Mesendoderm (in vitro differentiated cells): ENCODE data around the gene ACACB.

Experiments used
- DNase-seq: peaks from one replicate; pipeline ENCODE4 v3.0.0; 2013
- H2AK5ac ChIP-seq: 2 replicates; pipeline ENCODE4 v1.6.1; 2013; ENCODE audit warnings: low read length, inconsistent platforms
- H2BK120ac ChIP-seq: 2 replicates; pipeline ENCODE4 v1.6.1; 2013; ENCODE audit warnings: low read depth, mild to moderate bottlenecking, low read length, moderate library complexity, mixed read lengths
- H2BK15ac ChIP-seq: replicated peaks from 2 replicates; pipeline ENCODE4 v1.6.1; 2013; ENCODE audit warnings: low read depth, mild to moderate bottlenecking, moderate library complexity
- H2BK5ac ChIP-seq: 2 replicates; pipeline ENCODE4 v1.6.1; 2013; ENCODE audit warnings: low read length, inconsistent platforms
- H3K18ac ChIP-seq: 2 replicates; pipeline ENCODE4 v1.6.1; 2013; ENCODE audit warnings: mild to moderate bottlenecking, low read length, mixed read lengths
- H3K23ac ChIP-seq: one replicate; pipeline ENCODE4 v1.6.1; 2013; ENCODE audit warnings: low read length
- H3K27ac ChIP-seq: 2 replicates; pipeline ENCODE4 v1.5.1; 2013; ENCODE audit warnings: low read depth, mild to moderate bottlenecking, inconsistent platforms, low read length, moderate library complexity
- H3K27me3 ChIP-seq: 2 replicates; pipeline ENCODE4 v1.6.1; 2013; ENCODE audit warnings: low read length, control low read depth, mild to moderate bottlenecking, inconsistent platforms; ENCODE audit not compliant: insufficient read depth, poor library complexity
- H3K36me3 ChIP-seq: 2 replicates; pipeline ENCODE4 v1.6.1; 2013; ENCODE audit warnings: low read length, inconsistent platforms; ENCODE audit not compliant: control insufficient read depth, insufficient read depth
- H3K4ac ChIP-seq: one replicate; pipeline ENCODE4 v1.6.1; 2013; ENCODE audit warnings: low read depth, mild to moderate bottlenecking, low read length, moderate library complexity
- H3K4me1 ChIP-seq: 2 replicates; pipeline ENCODE4 v1.6.1; 2013; ENCODE audit warnings: low read depth, low read length, inconsistent platforms; ENCODE audit not compliant: control insufficient read depth
- H3K4me2 ChIP-seq: 2 replicates; pipeline ENCODE4 v1.6.1; 2013; ENCODE audit warnings: low read length
- H3K4me3 ChIP-seq: 2 replicates; pipeline ENCODE4 v1.5.1; 2013; ENCODE audit warnings: mild to moderate bottlenecking, low read length
- H3K56ac ChIP-seq: one replicate; pipeline ENCODE4 v1.6.1; 2013; ENCODE audit warnings: low read length
- H3K79me1 ChIP-seq: 2 replicates; pipeline ENCODE4 v1.6.1; 2013; ENCODE audit warnings: low read length, inconsistent platforms
- H3K79me2 ChIP-seq: 2 replicates; pipeline ENCODE4 v1.6.1; 2013; ENCODE audit warnings: mild to moderate bottlenecking, low read length; ENCODE audit not compliant: control insufficient read depth, insufficient read depth
- H3K9ac ChIP-seq: 2 replicates; pipeline ENCODE4 v1.6.1; 2013; ENCODE audit warnings: low read length, inconsistent platforms
- H4K5ac ChIP-seq: one replicate; pipeline ENCODE4 v1.6.1; 2013; ENCODE audit warnings: low read length
- H4K8ac ChIP-seq: one replicate; pipeline ENCODE4 v1.6.1; 2013; ENCODE audit warnings: low read depth, mild to moderate bottlenecking, control low read depth, low read length, moderate library complexity
- WGBS: extraction: QIAGEN DNeasy Blood & Tissue Kit; methylation state at CpG from one replicate; pipeline ENCODE4 v1.1.7; 2013; ENCODE audit warnings: low lambda C conversion rate, missing lambda C conversion rate; ENCODE audit not compliant: insufficient coverage; ENCODE audit errors: extremely low coverage; 5-methylcytosine and 5-hydroxymethylcytosine counted together

The ACACB gene

DNA sequence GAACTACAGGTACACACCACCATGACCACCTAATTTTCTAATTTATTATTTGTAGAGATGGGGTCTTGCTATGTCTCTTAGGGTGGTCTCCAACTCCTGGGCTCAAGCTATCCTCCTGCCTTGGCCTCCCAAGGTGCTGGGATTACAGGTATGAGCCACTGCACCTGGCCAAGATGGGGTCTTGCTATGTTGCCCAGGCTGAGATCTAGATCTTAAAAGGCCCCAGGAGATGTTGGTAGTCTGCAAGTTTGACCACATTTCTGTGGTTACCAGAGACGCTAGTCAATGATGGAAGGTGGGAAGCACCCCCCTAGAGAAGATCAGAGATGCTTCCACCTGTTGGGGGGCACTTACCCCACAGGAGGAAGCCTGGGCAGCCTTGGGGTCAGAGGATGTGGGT lies 158.0 kb downstream of the ACACB start:
- Histone ChIP-seq H3K27ac (no peak overlapping the region), H3K4me1 (no peaks in the 10 kb centered on the region), H2BK5ac (no peak overlapping the region), H3K27me3 (no peaks in the 10 kb centered on the region), H3K4me2 (no peak overlapping the region), H3K4ac (no peak overlapping the region), H3K36me3 (no peaks in the 10 kb centered on the region), H4K5ac (no peak overlapping the region), H3K4me3 (no peak overlapping the region), H3K23ac (no peak overlapping the region), H3K9ac (no peak overlapping the region), H3K18ac (no peak overlapping the region), H4K8ac (no peak overlapping the region), H3K79me1 (no peaks in the 10 kb centered on the region), H3K79me2 (no peaks in the 10 kb centered on the region), H2BK15ac (no peak overlapping the region), H3K56ac (no peak overlapping the region), H2BK120ac (no peak overlapping the region), H2AK5ac (no peak overlapping the region)
- WGBS, result no CpG with 5 or more reads among the region's 1 CpG
- no peak for DNase-seq

GRCh38 chr12:109275173-109275572 lies 158.8 kb downstream of the ACACB start:
- Histone ChIP-seq H2BK120ac (no peak overlapping the region), H3K9ac (no peak overlapping the region), H3K56ac (no peak overlapping the region), H2BK5ac (no peak overlapping the region), H4K5ac (no peak overlapping the region), H4K8ac (no peak overlapping the region), H3K4me1 (no peaks in the 10 kb centered on the region), H3K36me3 (no peaks in the 10 kb centered on the region), H3K4me3 (no peak overlapping the region), H2BK15ac (no peak overlapping the region), H3K27ac (no peak overlapping the region), H3K79me1 (no peaks in the 10 kb centered on the region), H3K18ac (no peak overlapping the region), H3K23ac (no peak overlapping the region), H3K27me3 (no peaks in the 10 kb centered on the region), H3K4me2 (no peak overlapping the region), H3K4ac (no peak overlapping the region), H3K79me2 (no peaks in the 10 kb centered on the region), H2AK5ac (no peak overlapping the region)
- DNase-seq, result no peak
- WGBS, result no CpG with 5 or more reads among the region's 4 CpGs

GRCh38 chr12:109276160-109276559 lies 159.8 kb downstream of the ACACB start:
- no peak overlapping the region for H3K9ac ChIP-seq
- H4K8ac ChIP-seq, result no peak overlapping the region
- no peak overlapping the region for H2BK15ac ChIP-seq
- H3K79me2 ChIP-seq, result no peaks in the 10 kb centered on the region
- H4K5ac ChIP-seq, result no peak overlapping the region
- H3K79me1 ChIP-seq, result no peaks in the 10 kb centered on the region
- no CpG with 5 or more reads among the region's 5 CpGs for WGBS
- no peak overlapping the region for H3K27ac ChIP-seq
- H2AK5ac ChIP-seq, result no peak overlapping the region
- H3K4ac ChIP-seq, result no peak overlapping the region
- no peak overlapping the region for H2BK5ac ChIP-seq
- no peaks in the 10 kb centered on the region for H3K36me3 ChIP-seq
- H2BK120ac ChIP-seq, result no peak overlapping the region
- no peaks in the 10 kb centered on the region for H3K27me3 ChIP-seq
- H3K56ac ChIP-seq, result no peak overlapping the region
- H3K23ac ChIP-seq, result no peak overlapping the region
- no peak overlapping the region for H3K4me3 ChIP-seq
- DNase-seq, result no peak
- no peak overlapping the region for H3K4me2 ChIP-seq
- no peaks in the 10 kb centered on the region for H3K4me1 ChIP-seq
- H3K18ac ChIP-seq, result no peak overlapping the region

GRCh38 chr12:109277255-109277898 lies 161.0 kb downstream of the ACACB start:
- H4K5ac ChIP-seq, result no peak overlapping the region
- no peak for DNase-seq
- no peak overlapping the region for H2BK120ac ChIP-seq
- no peak overlapping the region for H3K27ac ChIP-seq
- H2BK15ac ChIP-seq, result no peak overlapping the region
- no peaks in the 10 kb centered on the region for H3K79me1 ChIP-seq
- H3K9ac ChIP-seq, result no peak overlapping the region
- H2AK5ac ChIP-seq, result no peak overlapping the region
- no peak overlapping the region for H3K4me3 ChIP-seq
- no peak overlapping the region for H3K4me2 ChIP-seq
- H3K4ac ChIP-seq, result no peak overlapping the region
- no peaks in the 10 kb centered on the region for H3K4me1 ChIP-seq
- no peak overlapping the region for H3K56ac ChIP-seq
- H3K23ac ChIP-seq, result no peak overlapping the region
- no peak overlapping the region for H4K8ac ChIP-seq
- no CpG with 5 or more reads among the region's 8 CpGs for WGBS
- H2BK5ac ChIP-seq, result no peak overlapping the region
- no peaks in the 10 kb centered on the region for H3K27me3 ChIP-seq
- H3K36me3 ChIP-seq, result no peaks in the 10 kb centered on the region
- no peaks in the 10 kb centered on the region for H3K79me2 ChIP-seq
- H3K18ac ChIP-seq, result no peak overlapping the region

GRCh38 chr12:109277899-109278762 lies 161.7 kb downstream of the ACACB start:
- no CpG with 5 or more reads among the region's 15 CpGs for WGBS
- H2BK120ac ChIP-seq, result no peak overlapping the region
- no peak overlapping the region for H3K4me3 ChIP-seq
- no peak overlapping the region for H4K8ac ChIP-seq
- H3K27ac ChIP-seq, result no peak overlapping the region
- no peaks in the 10 kb centered on the region for H3K36me3 ChIP-seq
- no peak overlapping the region for H3K18ac ChIP-seq
- H2BK15ac ChIP-seq, result no peak overlapping the region
- no peak overlapping the region for H2AK5ac ChIP-seq
- no peak overlapping the region for H3K56ac ChIP-seq
- no peaks in the 10 kb centered on the region for H3K27me3 ChIP-seq
- H3K4me2 ChIP-seq, result no peak overlapping the region
- no peak overlapping the region for H3K9ac ChIP-seq
- no peaks in the 10 kb centered on the region for H3K79me1 ChIP-seq
- no peak for DNase-seq
- no peaks in the 10 kb centered on the region for H3K79me2 ChIP-seq
- H2BK5ac ChIP-seq, result no peak overlapping the region
- H4K5ac ChIP-seq, result no peak overlapping the region
- no peak overlapping the region for H3K4ac ChIP-seq
- no peaks in the 10 kb centered on the region for H3K4me1 ChIP-seq
- no peak overlapping the region for H3K23ac ChIP-seq
